A549 (cell line): Measurements from ENCODE around the gene TGFBRAP1.

Source experiments
- E2F6 ChIP-seq: IDR thresholded peaks from 2 replicates; pipeline ENCODE4 v1.6.1; 2012; ENCODE audit warnings: low read depth, borderline replicate concordance
- HDAC2 ChIP-seq: fragments of 200-600 bp; sonication (generic); IDR thresholded peaks from 2 replicates; pipeline ENCODE4 v1.6.1; 2016
- MAX ChIP-seq: IDR thresholded peaks from 2 replicates; pipeline ENCODE4 v1.6.1; 2012
- MYC ChIP-seq: IDR thresholded peaks from 2 replicates; pipeline ENCODE4 v1.6.1; 2012; ENCODE audit warnings: mild to moderate bottlenecking, inconsistent platforms, low read length, improper control_type of control experiment, borderline replicate concordance
- POLR2A ChIP-seq: IDR thresholded peaks from 2 replicates; pipeline ENCODE4 v1.6.1; 2012; ENCODE audit warnings: mild to moderate bottlenecking, low read length
- REST ChIP-seq: fragments of 200-600 bp; sonication (generic); IDR thresholded peaks from 2 replicates; pipeline ENCODE4 v1.6.1; 2016; ENCODE audit warnings: antibody characterized with exemption, mild to moderate bottlenecking, moderate library complexity
- TF ChIP-seq, protein P1 (sequence below): fragments of >200 bp; sonication (Bioruptor Twin); formaldehyde crosslinking; IDR thresholded peaks from 3 replicates; pipeline ENCODE4 v1.5.1; 2016

- TF ChIP-seq POLR2A (no peak), HDAC2 (no peak), MAX (no peak), E2F6 (no peak), MYC (no peak), REST (no peak)
- TF ChIP-seq, protein P1, sequence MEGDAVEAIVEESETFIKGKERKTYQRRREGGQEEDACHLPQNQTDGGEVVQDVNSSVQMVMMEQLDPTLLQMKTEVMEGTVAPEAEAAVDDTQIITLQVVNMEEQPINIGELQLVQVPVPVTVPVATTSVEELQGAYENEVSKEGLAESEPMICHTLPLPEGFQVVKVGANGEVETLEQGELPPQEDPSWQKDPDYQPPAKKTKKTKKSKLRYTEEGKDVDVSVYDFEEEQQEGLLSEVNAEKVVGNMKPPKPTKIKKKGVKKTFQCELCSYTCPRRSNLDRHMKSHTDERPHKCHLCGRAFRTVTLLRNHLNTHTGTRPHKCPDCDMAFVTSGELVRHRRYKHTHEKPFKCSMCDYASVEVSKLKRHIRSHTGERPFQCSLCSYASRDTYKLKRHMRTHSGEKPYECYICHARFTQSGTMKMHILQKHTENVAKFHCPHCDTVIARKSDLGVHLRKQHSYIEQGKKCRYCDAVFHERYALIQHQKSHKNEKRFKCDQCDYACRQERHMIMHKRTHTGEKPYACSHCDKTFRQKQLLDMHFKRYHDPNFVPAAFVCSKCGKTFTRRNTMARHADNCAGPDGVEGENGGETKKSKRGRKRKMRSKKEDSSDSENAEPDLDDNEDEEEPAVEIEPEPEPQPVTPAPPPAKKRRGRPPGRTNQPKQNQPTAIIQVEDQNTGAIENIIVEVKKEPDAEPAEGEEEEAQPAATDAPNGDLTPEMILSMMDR: no peak
Observed at GRCh38 chr2:105371810-105372209, 42.3 kb upstream of the TGFBRAP1 start.
